HepG2 (cell line): ENCODE results near the gene TMEM260.

Experiments used
- ARNTL ChIP-seq: sonication (generic); formaldehyde crosslinking; IDR thresholded peaks from 2 replicates; pipeline ENCODE4 v1.4.0; 2020; ENCODE audit warnings: mild to moderate bottlenecking, missing genetic modification reagents
- HNF4G ChIP-seq, 2 experiments: sonication (generic) in 1 of 2; formaldehyde crosslinking in 1 of 2; IDR thresholded peaks; 2 replicates each; pipeline versions ENCODE4 v1.4.0 to v1.6.1; 2011 to 2020; ENCODE audit warnings: borderline replicate concordance in 2 of 2, low read depth in 2 of 2, mild to moderate bottlenecking in 2 of 2, low read length in 1 of 2, missing genetic modification reagents in 1 of 2, moderate library complexity in 1 of 2
- MXI1 ChIP-seq: IDR thresholded peaks from 3 replicates; pipeline ENCODE4 v1.6.1; 2012; ENCODE audit warnings: low read depth, low read length, inconsistent platforms, borderline replicate concordance
- SSRP1 ChIP-seq: IDR thresholded peaks from 2 replicates; pipeline ENCODE4 v1.6.1; 2016; ENCODE audit warnings: control low read depth

GRCh38 chr14:56570295-56570694, 9.3 kb upstream of the TMEM260 start:
- no peak for TF ChIP-seq HNF4G (IDR thresholded peaks at IDR 0.05; ENCODE audit: borderline replicate concordance, low read depth, low read length)
- no peak for TF ChIP-seq HNF4G (CRISPR knock-in tag; IDR thresholded peaks at IDR 0.05; ENCODE audit: borderline replicate concordance, low read depth)
- no peak for TF ChIP-seq ARNTL (CRISPR knock-in tag)
- no peak for TF ChIP-seq SSRP1
- TF ChIP-seq MXI1: no peak
